Measurements from ENCODE around the gene C1orf56.

The C1orf56 gene

DNA sequence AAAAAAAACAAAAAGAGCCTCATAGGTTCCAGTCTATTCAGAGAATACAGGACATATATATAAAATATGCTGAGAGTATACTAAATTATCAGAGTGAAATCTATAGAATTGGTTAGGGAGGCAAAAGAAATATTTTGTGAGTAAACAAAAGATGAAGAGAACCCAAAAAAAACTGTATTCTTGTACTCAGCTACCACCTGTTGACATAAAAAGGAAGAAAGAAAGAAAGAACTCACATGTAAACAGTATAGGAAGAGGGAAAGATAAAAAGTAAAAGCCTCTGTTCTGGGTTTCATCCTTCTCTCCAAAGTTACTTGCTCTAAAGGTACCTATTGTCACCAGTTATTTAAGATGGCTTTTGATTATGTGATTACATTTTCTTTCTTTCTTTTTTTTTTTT lies 21.1 kb upstream of the C1orf56 start:
- DNase-seq, result no peak

DNA sequence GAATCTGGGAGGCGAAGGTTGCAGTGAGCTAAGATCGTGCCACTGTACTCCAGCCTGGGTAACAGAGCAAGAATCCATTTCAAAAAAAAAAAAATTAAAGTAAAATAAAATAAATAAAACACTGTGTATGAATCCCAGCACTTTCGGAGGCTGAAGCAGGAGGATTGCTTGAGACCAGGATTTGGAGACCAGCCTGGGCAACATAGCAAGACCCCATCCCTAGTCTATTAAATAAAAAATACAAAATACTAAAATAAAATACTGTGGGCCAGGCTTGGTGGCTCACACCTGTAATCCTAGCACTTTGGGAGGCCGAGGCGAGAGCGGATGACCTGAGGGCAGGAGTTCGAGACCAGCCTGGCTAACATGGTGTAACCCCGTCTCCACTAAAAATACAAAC lies 15.4 kb upstream of the C1orf56 start:
- DNase-seq, result no peak

DNA sequence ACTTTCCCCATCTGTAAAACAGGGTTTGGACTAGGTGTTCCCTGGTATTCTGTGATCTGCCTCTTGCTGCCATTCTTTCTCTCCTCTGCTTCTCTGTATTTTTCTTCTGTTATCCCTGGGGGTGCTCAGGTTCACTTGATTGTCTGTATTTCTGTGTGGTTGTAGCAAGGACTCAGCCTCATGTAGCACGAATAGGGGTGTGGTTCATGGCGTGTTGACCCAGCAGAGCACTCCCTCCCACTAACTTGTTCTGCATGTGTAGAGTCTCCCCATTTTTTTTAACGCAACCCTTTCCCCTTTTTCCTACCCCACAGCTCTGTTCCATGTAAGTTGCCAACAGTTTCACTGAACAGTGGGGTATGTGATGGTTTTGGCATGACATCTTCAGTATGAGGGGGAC lies 12.4 kb upstream of the C1orf56 start:
- DNase-seq, result no peak

DNA sequence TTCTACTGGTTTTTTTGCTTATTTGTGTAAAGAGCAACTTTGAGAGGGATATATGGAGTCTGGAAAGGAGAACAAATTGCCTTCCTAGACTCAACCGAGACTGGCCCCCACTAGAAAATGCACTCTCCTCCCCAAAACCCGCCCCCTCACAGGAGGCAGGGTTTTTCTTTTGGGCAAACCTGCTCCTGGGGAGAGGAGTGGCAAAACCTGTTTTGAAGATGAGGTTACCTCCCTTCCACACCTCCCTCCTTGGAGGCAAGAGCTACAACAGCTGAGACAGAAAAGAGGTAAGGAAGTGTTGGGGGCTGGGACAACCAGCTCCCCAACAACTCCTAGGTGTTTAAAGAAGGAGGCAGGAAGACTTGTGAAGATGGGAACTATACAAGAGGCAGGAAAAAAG lies 11.2 kb upstream of the C1orf56 start, which contains the start of gene BNIPL:
BNIPL (plus strand) TSS at position 231 of the 400 bp plus-strand sequence; CDS start at position 371, 140 bp downstream.
- DNase-seq, result no peak

DNA sequence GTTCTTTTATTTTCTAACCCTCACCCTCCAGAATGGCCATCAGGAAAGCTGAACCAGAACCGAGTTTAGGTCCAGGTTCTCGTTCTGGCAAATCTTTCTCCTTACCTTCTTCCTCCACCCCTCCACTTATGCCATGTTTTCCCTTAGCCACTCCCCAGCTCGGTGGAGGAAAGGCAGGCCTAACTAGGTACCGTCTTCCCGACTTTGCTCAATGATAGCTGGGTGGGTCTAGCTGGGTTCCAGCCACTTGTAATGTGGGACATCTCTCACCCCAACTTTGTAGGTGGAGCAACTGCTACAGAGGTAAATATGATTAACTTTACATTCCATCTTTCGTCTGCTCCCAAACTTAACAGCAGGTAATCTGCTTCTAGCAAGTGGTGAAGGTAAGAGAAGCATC lies 10.5 kb upstream of the C1orf56 start:
- no peak for DNase-seq

DNA sequence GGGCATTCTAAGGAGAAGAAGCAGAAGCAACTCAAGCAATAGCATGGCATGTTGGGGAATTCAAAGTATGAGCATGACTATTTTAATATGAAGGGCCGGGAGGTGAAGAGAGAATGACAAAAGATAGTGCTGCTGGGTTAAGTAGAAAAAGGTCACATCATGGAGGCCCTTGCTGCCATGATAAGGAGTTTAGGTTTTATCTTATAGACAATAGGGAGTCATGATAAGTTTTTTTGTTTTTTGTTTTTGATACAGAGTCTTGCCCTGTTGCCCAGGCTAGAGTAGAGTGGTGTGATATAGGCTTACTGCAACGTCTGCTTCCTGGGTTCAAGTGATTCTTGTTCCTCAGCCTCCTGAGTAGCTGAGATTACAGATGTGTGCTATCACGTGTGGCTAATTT lies 8.0 kb upstream of the C1orf56 start:
- no peak for DNase-seq

DNA sequence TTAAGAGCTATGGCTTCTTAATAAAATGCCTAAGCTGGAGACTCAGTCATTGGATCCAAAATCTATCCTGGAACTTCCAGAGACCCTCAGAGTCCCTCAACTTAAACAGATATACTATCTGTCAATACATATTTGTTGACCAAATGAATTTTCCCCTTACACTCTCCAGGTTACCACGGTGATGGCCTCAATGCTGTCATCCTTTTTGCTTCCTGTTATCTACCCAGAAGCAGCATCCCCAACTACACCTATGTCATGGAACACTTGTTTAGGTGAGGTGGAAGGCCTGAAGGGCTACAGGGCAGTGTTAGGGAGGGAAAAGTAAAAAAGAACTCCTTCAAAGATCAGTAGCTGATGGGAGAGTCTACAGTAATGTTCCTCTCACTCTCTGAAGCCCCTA lies 4.4 kb upstream of the C1orf56 start:
- no peak for DNase-seq

DNA sequence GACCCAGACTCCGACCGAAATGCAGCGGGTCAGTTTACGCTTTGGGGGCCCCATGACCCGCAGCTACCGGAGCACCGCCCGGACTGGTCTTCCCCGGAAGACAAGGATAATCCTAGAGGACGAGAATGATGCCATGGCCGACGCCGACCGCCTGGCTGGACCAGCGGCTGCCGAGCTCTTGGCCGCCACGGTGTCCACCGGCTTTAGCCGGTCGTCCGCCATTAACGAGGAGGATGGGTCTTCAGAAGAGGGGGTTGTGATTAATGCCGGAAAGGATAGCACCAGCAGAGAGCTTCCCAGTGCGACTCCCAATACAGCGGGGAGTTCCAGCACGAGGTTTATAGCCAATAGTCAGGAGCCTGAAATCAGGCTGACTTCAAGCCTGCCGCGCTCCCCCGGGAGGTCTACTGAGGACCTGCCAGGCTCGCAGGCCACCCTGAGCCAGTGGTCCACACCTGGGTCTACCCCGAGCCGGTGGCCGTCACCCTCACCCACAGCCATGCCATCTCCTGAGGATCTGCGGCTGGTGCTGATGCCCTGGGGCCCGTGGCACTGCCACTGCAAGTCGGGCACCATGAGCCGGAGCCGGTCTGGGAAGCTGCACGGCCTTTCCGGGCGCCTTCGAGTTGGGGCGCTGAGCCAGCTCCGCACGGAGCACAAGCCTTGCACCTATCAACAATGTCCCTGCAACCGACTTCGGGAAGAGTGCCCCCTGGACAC lies 534 bp downstream of the C1orf56 start:
- DNase-seq, result peak; percentile 53

DNA sequence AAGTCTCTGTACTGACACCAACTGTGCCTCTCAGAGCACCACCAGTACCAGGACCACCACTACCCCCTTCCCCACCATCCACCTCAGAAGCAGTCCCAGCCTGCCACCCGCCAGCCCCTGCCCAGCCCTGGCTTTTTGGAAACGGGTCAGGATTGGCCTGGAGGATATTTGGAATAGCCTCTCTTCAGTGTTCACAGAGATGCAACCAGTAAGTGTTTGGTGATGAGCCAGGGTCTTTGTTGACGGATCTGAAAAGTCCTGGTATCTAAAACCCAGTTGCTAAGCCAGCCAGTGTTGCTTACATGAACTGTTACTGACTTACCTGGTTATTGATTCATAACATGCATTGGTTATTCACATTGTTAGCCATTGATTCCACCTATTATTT lies 1.1 kb downstream of the C1orf56 start:
- DNase-seq, result no peak

DNA sequence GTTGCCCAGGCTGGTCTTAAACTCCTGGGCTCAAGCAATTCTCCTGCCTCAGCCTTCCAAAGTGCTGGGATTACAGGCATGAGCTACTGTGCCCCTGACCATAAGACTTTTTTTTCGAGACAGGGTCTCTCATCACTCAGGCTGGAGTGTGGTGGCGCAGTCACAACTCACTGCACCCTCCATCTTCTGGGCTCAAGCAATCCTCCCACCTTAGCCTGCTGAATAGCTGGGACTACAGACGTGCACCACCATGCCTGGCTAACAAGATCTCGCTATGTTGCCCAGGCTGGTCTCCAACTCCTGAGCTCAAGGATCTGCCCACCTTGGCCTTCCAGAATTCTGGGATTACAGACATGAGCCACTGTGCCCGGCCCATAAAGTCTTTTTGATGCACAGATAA lies 1.9 kb downstream of the C1orf56 start:
- DNase-seq, result no peak

DNA sequence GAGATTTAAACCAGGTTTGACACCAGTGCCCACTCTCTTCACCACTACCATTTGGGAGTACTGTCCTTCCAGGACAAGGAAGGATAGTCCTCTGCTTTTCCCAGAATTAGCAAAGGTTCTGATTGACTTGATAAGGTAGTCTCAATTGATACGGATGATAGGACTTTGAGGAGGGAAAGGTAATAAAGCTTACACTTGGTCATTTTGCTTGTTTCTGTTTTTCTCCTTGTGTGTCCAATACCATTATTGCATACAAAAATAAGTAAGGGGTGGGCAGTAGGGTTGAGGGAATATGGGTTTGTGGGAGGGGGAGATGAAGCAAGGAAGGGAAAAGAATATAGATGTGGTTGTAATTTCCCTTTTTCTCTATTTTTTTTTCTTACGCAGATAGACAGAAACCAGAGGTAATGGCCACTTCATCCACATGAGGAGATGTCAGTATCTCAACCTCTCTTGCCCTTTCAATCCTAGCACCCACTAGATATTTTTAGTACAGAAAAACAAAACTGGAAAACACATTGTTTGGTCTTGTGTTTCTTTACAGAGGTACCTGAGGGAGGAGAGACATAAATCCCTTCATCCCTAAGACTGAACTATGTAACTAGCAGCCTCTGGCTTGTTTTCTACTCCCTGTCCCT lies 2.6 kb downstream of the C1orf56 start:
- DNase-seq, result no peak

DNA sequence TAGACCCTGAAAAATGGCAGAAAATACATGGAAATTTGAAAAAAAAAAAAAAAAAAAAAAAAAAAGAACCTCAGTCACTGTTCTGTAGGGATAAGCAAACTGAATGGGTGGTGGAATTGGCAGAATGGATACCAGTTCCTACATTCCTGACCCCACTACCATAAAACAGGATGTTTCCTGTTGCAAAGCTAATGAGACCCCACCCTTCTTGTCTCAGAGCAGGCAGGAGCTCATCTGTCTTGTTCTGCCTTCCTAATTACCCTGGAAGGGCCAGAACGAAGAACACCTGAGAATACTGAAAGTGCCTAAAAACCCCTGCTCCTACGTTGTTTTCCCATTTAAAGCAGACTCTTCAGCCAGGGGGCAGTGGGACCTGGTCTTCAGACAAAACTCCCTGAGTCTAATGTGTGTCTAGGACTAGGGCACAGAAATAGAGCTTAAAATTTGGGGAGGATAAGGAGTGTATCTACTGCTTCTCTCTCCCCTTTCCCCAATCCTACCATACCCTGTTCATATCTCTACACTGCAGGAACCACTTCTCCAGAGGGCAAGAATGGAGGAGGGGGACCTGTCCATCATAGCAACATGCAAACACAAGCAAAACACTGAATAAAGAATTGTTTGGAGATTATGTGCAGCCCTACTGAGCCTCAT lies 3.9 kb downstream of the C1orf56 start:
- DNase-seq, result no peak

DNA sequence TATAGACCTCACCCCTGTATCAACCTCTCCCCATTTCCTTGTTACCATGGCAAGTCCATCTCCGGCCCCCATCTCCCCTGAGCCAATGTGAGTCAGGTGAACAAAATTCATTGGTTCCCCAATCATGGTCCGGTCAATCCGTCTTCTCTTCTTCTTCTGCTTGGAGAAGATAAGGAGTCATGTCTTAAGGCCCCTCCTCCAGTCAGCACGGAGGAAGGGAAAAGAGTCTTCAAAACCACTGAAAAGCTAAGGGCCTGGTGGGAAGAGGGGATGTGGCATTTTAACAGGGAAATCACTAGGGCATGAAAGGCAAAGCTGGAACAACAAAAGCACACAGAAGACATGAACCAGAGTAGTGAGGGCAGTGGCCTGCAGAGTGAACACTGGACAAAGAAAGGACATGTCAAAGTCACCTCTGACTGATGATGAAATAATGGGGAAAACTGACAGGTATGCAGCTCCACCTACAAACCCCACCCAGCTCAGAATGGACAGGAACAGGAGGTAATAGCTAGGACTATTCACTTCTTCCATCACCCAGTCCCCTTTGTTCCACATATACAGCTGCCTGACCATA lies 7.5 kb downstream of the C1orf56 start:
- no peak for DNase-seq

DNA sequence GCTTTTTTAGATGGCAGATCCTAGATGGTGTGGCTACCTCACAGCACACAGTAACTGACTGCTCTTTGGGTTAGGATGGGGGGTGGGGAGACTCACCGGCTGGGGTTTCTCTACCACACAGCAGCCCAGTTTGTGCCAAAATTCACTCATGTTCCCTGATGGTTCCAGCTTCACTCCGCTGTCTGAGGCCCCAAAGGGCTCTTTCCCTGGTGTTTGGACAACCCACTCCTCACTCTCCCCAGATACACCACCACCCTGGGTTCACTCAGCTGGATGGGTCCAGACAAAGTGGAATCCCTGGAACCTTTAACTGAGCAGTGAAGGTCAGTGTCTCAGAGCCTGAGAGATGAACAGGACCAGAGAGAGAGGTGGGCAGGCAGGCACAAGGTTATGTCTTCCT lies 8.0 kb downstream of the C1orf56 start:
- DNase-seq, result no peak

DNA sequence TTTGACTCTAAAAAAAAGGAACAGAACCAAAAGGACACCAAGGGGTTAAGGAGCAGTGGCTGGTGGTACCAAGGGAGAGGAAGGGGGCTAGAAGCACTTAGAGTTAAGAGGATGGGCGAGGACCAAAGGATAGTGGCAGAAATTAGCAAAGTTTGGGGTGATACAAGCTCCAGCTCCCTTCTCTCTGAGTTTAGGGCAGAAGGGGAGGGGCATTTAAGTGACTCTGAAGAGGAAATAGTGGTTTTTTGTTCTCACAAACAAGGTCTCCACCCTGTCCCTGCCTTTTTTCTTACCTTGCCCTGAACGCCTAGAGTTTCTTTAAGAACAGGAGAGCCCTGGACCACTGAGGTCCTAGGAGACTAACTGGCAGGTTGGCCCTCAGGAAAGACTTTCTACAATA lies 8.6 kb downstream of the C1orf56 start:
- DNase-seq, result peak; percentile 16

DNA sequence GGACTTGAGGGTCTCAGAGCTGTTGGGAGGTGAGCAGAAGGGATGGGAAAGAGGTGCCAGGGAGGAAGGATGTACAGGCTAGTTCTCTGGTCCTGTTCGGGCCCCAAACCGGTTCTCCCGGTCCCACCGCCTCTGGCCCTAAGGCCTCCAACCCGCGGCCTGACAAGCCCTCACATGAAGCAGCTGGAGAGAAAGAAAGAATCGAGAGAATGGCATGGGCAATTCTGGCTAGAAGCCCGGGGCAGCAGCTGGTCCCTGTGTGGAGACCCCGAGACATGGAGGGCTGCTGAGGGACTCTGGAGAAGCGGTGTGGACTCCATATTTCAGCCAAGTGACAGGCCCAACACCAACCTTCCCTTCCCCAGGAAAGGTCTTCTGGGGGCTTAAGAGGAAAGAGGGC lies 11.1 kb downstream of the C1orf56 start:
- no peak for DNase-seq

DNA sequence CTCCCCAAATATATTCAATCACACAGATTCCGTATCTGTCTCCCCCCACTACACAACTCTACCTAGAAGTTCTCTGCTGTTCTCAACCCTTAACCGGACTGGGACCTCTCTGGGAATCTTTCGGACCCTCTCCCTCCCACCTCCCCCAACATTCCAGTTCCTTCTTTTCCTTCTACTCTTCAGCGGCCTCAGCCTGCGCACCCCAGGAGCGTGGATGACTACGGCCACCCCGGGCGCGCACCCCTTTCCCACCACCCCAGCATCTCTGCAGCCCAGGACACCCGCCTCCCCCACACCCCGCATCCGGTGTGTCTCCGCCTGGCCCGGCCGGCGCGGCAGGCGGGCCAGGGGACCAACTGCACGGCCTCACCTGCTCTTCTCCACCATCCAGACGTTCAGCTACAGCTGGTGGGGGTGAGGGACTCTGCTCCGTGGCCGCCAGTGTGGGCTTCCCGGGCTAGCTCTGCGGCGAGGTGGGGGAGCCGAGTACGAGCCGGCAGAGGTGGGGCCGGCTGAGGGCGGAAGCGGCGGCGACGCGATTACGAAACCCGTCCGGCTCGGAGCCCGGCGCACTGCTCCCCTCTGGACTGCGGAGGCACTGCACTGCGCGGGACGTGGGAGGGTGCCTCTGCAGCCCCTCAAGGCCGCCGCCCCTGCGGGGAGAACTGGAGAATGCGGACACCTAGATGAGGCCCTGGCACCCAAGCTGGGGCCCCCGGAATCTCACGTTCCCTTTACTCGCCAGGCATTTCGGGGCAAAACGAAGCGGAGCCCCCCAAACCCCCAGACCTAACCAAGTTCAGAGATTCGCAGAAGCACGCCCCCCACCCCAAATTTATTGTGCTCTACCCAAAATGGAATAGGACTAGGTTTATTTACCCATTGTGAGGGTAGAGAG lies 11.8 kb downstream of the C1orf56 start, which contains the start of gene CDC42SE1:
CDC42SE1 (minus strand) TSS at position 514 of the 898 bp plus-strand sequence. CDS start 3,892 bp downstream, outside the sequence.
- peak; percentile 87 for DNase-seq

DNA sequence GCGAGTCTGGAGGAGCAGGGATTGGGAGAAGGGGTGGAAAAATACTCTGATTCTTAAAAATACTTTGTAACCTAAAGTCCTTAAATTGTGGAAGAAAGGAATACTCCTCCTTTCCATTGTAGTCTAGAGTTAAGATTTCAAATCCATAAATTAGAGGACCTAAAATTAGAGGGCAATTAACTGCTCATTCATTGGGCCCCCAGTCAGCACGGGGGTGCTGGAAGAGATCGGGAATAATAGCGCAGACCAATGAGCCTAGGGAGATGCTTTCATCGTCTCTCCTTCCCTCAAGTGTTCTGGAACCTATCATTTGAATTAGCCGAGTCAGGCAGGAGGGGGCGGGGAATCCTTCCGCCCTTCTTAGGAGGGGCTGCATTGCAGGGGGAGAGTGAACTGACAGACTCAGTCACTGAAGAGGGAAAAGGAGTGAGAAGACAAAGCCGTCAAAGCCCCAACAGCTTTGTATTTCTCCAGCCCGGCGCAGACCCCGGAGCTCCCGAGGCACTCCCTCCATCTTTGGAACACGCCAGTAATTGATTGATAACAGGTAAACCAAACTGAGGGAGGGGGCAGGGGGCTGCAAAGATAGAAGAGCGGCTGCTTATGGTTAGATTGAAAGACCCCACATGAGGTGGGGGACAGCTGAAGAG lies 12.6 kb downstream of the C1orf56 start, which contains the start of gene MLLT11:
MLLT11 (plus strand) TSS at position 391 of the 650 bp plus-strand sequence. CDS start 6,828 bp downstream, outside the sequence.
- DNase-seq, result no peak

DNA sequence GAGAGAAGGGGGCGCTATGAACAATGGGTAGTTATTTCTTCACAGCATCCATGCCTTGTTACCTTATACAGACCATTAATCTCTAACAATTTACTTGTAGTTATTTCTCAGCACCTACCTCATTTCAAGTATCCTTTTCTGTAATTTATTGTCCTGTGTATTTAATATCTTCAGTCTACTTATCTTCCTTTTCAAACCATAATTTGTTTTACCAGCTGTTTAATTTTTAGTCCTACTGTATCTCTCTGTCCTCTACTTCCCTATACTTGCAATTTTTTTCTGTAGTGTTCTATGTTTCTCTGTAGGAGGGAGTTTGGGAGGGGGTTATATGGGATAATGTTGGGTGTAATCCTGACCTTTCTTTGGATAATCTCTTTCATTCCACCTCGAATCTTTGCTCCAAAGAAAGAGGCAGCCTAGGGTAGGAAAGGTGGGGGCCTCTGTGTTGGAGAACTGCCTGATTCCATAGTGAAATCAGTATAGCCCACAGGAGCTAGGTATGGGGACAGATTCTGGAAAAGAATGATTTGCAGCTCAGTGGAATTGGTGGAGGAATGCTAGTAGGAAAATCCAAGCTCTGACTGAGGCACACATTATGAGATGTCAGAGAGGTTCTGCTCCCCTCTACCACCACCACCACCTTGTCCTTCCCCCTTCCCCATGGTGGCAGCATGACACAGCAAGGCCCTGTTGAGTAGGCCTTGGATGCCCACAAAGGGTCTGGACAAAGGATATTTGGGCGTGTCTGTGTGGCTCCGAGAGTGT lies 13.3 kb downstream of the C1orf56 start:
- no peak for DNase-seq

DNA sequence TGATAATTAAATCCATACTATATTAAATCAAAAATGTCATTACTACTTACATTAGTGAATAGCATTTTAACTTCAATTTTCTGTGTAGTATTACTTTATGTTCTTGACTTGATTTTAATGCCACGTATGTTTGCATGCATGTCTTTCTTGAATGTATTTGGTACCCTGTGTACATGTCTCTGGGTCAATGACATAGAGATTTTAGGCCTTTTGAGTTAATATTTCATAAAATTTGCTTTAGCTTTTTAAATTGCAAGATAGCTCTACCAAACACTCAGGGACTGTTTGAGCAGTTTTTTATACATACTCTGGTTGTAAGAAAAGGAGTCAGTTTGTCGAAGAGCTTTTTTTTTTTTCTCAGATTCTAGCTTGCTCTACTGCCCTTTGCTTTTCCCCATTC lies 14.2 kb downstream of the C1orf56 start:
- DNase-seq, result no peak

DNA sequence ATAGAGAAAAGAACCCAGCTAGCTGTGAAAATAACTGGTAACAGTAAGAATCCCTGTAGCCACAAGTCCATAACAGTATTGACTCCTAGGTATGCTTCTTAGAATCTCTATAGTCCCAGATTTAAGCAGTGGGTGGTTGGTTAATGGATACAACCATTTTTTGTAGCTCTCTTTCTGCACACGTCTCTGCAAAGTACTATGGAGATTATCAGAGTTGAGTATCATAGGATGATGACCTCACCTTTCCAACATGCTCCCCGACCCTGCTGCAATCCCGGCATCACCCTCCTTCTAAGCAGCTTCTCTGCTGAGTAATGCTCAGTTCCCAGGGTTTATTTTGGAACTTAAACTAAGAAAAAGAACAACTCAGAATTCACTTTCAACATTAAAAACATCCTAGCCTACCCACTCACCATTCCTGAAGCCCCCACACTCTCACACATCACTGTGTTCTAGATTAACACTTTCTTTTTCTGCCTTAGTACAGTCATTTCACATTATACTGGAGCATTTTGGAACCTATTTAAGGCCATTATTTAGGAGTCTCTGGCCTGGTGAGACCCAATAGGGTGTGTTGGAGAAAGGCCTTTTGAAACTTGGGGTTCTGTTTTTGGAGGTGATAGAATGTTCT lies 15.3 kb downstream of the C1orf56 start:
- peak; percentile 60 for DNase-seq

Data from inflammatory macrophage treated with lipopolysaccharide for 4 hours (primary cell).